IMR-90 (cell line): ENCODE measurements around the gene GPAM. TPM values are rescaled to one million over a fixed set of nuclear protein-coding genes. Genes with fewer than 3 reads are reported as not detected.

ENCODE experiments used
- ATAC-seq: fragments of 200-7000 bp; cut with Tn5 transposase; 2 replicates; pipeline ENCODE4 v1.9.1; 2020; ENCODE audit warnings: low read depth, mild to moderate bottlenecking, moderate library complexity
- BruUV-seq: library from RNA; stranded (reverse); fragments of 400-500 nt; replicated peaks from 2 replicates; lab custom pipeline; 2021; lab: Mats Ljungman, UMichigan
- CTCF ChIA-PET: fragments of 300-600 bp; formaldehyde crosslinking; extraction: SDS; loops from one replicate; lab custom pipeline; 2021; ENCODE audit warnings: antibody characterized with exemption; lab: Yijun Ruan, JAX
- POLR2A ChIA-PET: fragments of 300-600 bp; sonication (Branson Sonifier 250); formaldehyde crosslinking; loops from one replicate; lab custom pipeline; 2022; ENCODE audit warnings: antibody characterized with exemption; ENCODE audit not compliant: unreplicated experiment; lab: Charles Lee
- DNase-seq: peaks from one replicate; pipeline ENCODE4 v3.0.0; 2013
- H2AFZ ChIP-seq: replicated peaks from 2 replicates; pipeline ENCODE3; 2013; ENCODE audit warnings: low read length, mild to moderate bottlenecking; ENCODE audit not compliant: poor library complexity
- H2AK5ac ChIP-seq: 2 replicates; pipeline ENCODE4 v1.6.1; 2013; ENCODE audit warnings: low read depth, low read length, inconsistent platforms
- H2AK9ac ChIP-seq: replicated peaks from 2 replicates; pipeline ENCODE3; 2013; ENCODE audit warnings: mild to moderate bottlenecking, low read depth, low read length, moderate library complexity; ENCODE audit not compliant: poor library complexity
- H2BK120ac ChIP-seq: 2 replicates; pipeline ENCODE4 v1.6.1; 2013; ENCODE audit warnings: low read depth, low read length, inconsistent platforms
- H2BK15ac ChIP-seq: 3 replicates; pipeline ENCODE4 v1.6.1; 2013; ENCODE audit warnings: low read depth, low read length, inconsistent platforms
- H2BK20ac ChIP-seq: 2 replicates; pipeline ENCODE4 v1.6.1; 2013; ENCODE audit warnings: low read depth, mild to moderate bottlenecking, inconsistent platforms, low read length, moderate library complexity
- H2BK5ac ChIP-seq: 2 replicates; pipeline ENCODE4 v1.6.1; 2013; ENCODE audit warnings: mild to moderate bottlenecking, low read depth, low read length, inconsistent platforms; ENCODE audit not compliant: poor library complexity, severe bottlenecking
- H3K14ac ChIP-seq: replicated peaks from 2 replicates; pipeline ENCODE4 v1.6.1; 2013; ENCODE audit warnings: low read depth, low read length, inconsistent platforms
- H3K18ac ChIP-seq: 2 replicates; pipeline ENCODE4 v1.6.1; 2013; ENCODE audit warnings: low read depth, low read length, control low read depth
- H3K23ac ChIP-seq: 2 replicates; pipeline ENCODE4 v1.6.1; 2013; ENCODE audit warnings: low read depth, low read length, inconsistent platforms
- H3K27ac ChIP-seq: 2 replicates; pipeline ENCODE4 v1.5.1; 2013; ENCODE audit warnings: mild to moderate bottlenecking, control low read depth, low read length; ENCODE audit not compliant: insufficient read depth
- H3K27me3 ChIP-seq: 2 replicates; pipeline ENCODE4 v1.6.1; 2013; ENCODE audit warnings: low read length; ENCODE audit not compliant: control insufficient read depth, insufficient read depth
- H3K36me3 ChIP-seq: 2 replicates; pipeline ENCODE4 v1.6.1; 2013; ENCODE audit warnings: low read length, mixed read lengths; ENCODE audit not compliant: control insufficient read depth, insufficient read depth
- H3K4ac ChIP-seq: 2 replicates; pipeline ENCODE4 v1.6.1; 2013; ENCODE audit warnings: low read depth, low read length, inconsistent platforms
- H3K4me1 ChIP-seq: 2 replicates; pipeline ENCODE4 v1.6.1; 2013; ENCODE audit warnings: low read length, mixed read lengths; ENCODE audit not compliant: control insufficient read depth, insufficient read depth
- H3K4me2 ChIP-seq: 2 replicates; pipeline ENCODE4 v1.6.1; 2013; ENCODE audit warnings: low read depth, mild to moderate bottlenecking, control low read depth, low read length, moderate library complexity
- H3K4me3 ChIP-seq: 2 replicates; pipeline ENCODE4 v1.5.1; 2013; ENCODE audit warnings: low read depth, mild to moderate bottlenecking, control low read depth, low read length, moderate library complexity; ENCODE audit not compliant: insufficient read depth
- H3K56ac ChIP-seq: 2 replicates; pipeline ENCODE4 v1.6.1; 2013; ENCODE audit warnings: low read length, inconsistent platforms; ENCODE audit not compliant: insufficient read depth; ENCODE audit errors: extremely low read depth
- H3K79me1 ChIP-seq, 2 experiments: 2 replicates each; pipeline ENCODE4 v1.6.1; 2013; ENCODE audit warnings: low read length in 2 of 2, inconsistent platforms in 1 of 2, low read depth in 1 of 2
- H3K9ac ChIP-seq: 2 replicates; pipeline ENCODE4 v1.6.1; 2013; ENCODE audit warnings: low read depth, low read length, control low read depth
- H3K9me1 ChIP-seq: 2 replicates; pipeline ENCODE4 v1.6.1; 2013; ENCODE audit warnings: low read length, inconsistent platforms; ENCODE audit not compliant: insufficient read depth
- H3K9me3 ChIP-seq: 2 replicates; pipeline ENCODE4 v1.6.1; 2013; ENCODE audit warnings: low read length; ENCODE audit not compliant: control insufficient read depth, insufficient read depth
- H4K20me1 ChIP-seq: 2 replicates; pipeline ENCODE4 v1.6.1; 2013; ENCODE audit warnings: low read length, inconsistent platforms; ENCODE audit not compliant: insufficient read depth
- H4K5ac ChIP-seq: 2 replicates; pipeline ENCODE4 v1.6.1; 2013; ENCODE audit warnings: mild to moderate bottlenecking, low read depth, low read length, control low read depth
- H4K8ac ChIP-seq, 2 experiments: 2 replicates each; pipeline ENCODE4 v1.6.1; 2013; ENCODE audit warnings: low read depth in 2 of 2, low read length in 2 of 2, control low read depth in 1 of 2, inconsistent platforms in 1 of 2
- H4K91ac ChIP-seq: 2 replicates; pipeline ENCODE4 v1.6.1; 2013; ENCODE audit warnings: low read depth, low read length, inconsistent platforms; ENCODE audit not compliant: insufficient read depth
- BHLHE40 ChIP-seq: fragments of 150-350 bp; IDR thresholded peaks from 2 replicates; pipeline ENCODE4 v1.6.1; 2016; ENCODE audit warnings: mild to moderate bottlenecking, low read depth, low read length
- CEBPB ChIP-seq: IDR thresholded peaks from 2 replicates; pipeline ENCODE4 v1.6.1; 2012; ENCODE audit warnings: low read depth, low read length, improper control_type of control experiment
- CHD1 ChIP-seq: IDR thresholded peaks from 2 replicates; pipeline ENCODE4 v1.6.1; 2012; ENCODE audit warnings: low read depth, low read length, improper control_type of control experiment
- MAFK ChIP-seq: IDR thresholded peaks from 2 replicates; pipeline ENCODE4 v1.6.1; 2012; ENCODE audit warnings: low read depth, low read length, improper control_type of control experiment
- MAZ ChIP-seq: IDR thresholded peaks from 2 replicates; pipeline ENCODE4 v1.6.1; 2012; ENCODE audit warnings: low read depth, mild to moderate bottlenecking, low read length, improper control_type of control experiment, moderate library complexity, borderline replicate concordance
- NFE2L2 ChIP-seq: fragments of 150-350 bp; IDR thresholded peaks from 2 replicates; pipeline ENCODE4 v1.6.1; 2016; ENCODE audit warnings: low read depth, mild to moderate bottlenecking, low read length
- POLR2A ChIP-seq: IDR thresholded peaks from 2 replicates; pipeline ENCODE4 v1.6.1; 2012; ENCODE audit warnings: mild to moderate bottlenecking, low read depth, low read length
- RAD21 ChIP-seq: IDR thresholded peaks from 2 replicates; pipeline ENCODE4 v1.6.1; 2012; ENCODE audit warnings: low read length, improper control_type of control experiment
- RCOR1 ChIP-seq: IDR thresholded peaks from 2 replicates; pipeline ENCODE4 v1.6.1; 2012; ENCODE audit warnings: mild to moderate bottlenecking, low read length, improper control_type of control experiment; ENCODE audit not compliant: insufficient replicate concordance
- RFX5 ChIP-seq: IDR thresholded peaks from 2 replicates; pipeline ENCODE4 v1.8.0; 2012; ENCODE audit warnings: low read depth, mild to moderate bottlenecking, low read length, moderate library complexity
- WGBS, 2 experiments: methylation state at CpG; one replicate each; pipeline versions ENCODE4 v1.1.5 to v1.1.7; 2013; ENCODE audit warnings: missing lambda C conversion rate in 2 of 2; ENCODE audit not compliant: insufficient read length in 1 of 2; ENCODE audit errors: extremely low coverage in 2 of 2; 5-methylcytosine and 5-hydroxymethylcytosine counted together
- dilution Hi-C: fragments of 300-500 bp; cut with HindIII; formaldehyde crosslinking; loops from one replicate; pipeline ENCODE4 v1.14.3; 2018; ENCODE audit warnings: low sequenced_read_pairs; ENCODE audit not compliant: unreplicated experiment
- in situ Hi-C: fragments of 300-500 bp; cut with MboI; formaldehyde crosslinking; loops from 3 replicates; pipeline ENCODE4 v1.14.3; 2019; ENCODE audit warnings: low sequenced_read_pairs, inconsistent platforms, mixed read lengths
- intact Hi-C: fragments of 100-400 bp; cut with micrococcal nuclease; formaldehyde crosslinking; loops from 2 replicates; pipeline ENCODE4 v1.10.0; 2022
- polyA plus RNA-seq, 3 experiments: library from polyadenylated mRNA; depleted of rRNA; stranded (reverse); fragments of >200 nt; gene quantifications; 2 replicates each; pipeline ENCODE4 v1.2.3, GENCODE V29; 2012; ENCODE audit warnings: low replicate concordance in 1 of 3
- total RNA-seq: library from RNA; depleted of rRNA; stranded (reverse); fragments of >200 nt; gene quantifications from 2 replicates; pipeline ENCODE4 v1.2.3, GENCODE V29; 2012
- TF ChIP-seq, protein P1 (sequence below): conservative IDR thresholded peaks from 2 replicates; pipeline ENCODE4 v1.5.1; 2012; ENCODE audit warnings: mild to moderate bottlenecking, low read depth, low read length, improper control_type of control experiment
- TF ChIP-seq, protein P2 (sequence below): fragments of 150-350 bp; IDR thresholded peaks from 2 replicates; pipeline ENCODE4 v1.6.1; 2016; ENCODE audit warnings: low read depth, mild to moderate bottlenecking, low read length, moderate library complexity, borderline replicate concordance

GPAM gene
- total and polyA plus RNA-seq, 2 of the 4 experiments (the other 2 are of a cell fraction): 3.5 to 11.5 TPM

- H3K4me1 ChIP-seq: no peaks in the 10 kb centered on the region
- peaks cover 2% of the 10 kb centered on the region; the same call in 1 of the 2 replicates for H3K9me3 ChIP-seq
- intact Hi-C loops: no loop called here
- H2BK20ac ChIP-seq: no peak overlapping the region
- no peak overlapping the region for H3K14ac ChIP-seq
- H3K4me3 ChIP-seq: no peak overlapping the region
- BruUV-seq: no TSS peak
- 0% methylated on average over 1 of the region's 6 CpGs; no CpG with 5 or more reads in 1 of the 2 experiments for WGBS, 2 experiments
- H4K20me1 ChIP-seq: no peaks in the 10 kb centered on the region
- no peak overlapping the region for H3K56ac ChIP-seq
- no peak overlapping the region for H4K8ac ChIP-seq
- no peak overlapping the region for H2AFZ ChIP-seq
- no peak overlapping the region for H3K9ac ChIP-seq
- no peak overlapping the region for H3K18ac ChIP-seq
- no peak overlapping the region for H3K4me2 ChIP-seq
- no peak overlapping the region for H4K5ac ChIP-seq
- ChIA-PET CTCF (no interaction called here), POLR2A (no interaction called here)
- TF ChIP-seq MAZ: no peak
- TF ChIP-seq, protein P1, sequence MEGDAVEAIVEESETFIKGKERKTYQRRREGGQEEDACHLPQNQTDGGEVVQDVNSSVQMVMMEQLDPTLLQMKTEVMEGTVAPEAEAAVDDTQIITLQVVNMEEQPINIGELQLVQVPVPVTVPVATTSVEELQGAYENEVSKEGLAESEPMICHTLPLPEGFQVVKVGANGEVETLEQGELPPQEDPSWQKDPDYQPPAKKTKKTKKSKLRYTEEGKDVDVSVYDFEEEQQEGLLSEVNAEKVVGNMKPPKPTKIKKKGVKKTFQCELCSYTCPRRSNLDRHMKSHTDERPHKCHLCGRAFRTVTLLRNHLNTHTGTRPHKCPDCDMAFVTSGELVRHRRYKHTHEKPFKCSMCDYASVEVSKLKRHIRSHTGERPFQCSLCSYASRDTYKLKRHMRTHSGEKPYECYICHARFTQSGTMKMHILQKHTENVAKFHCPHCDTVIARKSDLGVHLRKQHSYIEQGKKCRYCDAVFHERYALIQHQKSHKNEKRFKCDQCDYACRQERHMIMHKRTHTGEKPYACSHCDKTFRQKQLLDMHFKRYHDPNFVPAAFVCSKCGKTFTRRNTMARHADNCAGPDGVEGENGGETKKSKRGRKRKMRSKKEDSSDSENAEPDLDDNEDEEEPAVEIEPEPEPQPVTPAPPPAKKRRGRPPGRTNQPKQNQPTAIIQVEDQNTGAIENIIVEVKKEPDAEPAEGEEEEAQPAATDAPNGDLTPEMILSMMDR: no peak
- no peak for TF ChIP-seq RFX5
- TF ChIP-seq NFE2L2: no peak
- TF ChIP-seq POLR2A: no peak
- TF ChIP-seq CHD1: no peak
- TF ChIP-seq BHLHE40: no peak
- TF ChIP-seq, protein P2, sequence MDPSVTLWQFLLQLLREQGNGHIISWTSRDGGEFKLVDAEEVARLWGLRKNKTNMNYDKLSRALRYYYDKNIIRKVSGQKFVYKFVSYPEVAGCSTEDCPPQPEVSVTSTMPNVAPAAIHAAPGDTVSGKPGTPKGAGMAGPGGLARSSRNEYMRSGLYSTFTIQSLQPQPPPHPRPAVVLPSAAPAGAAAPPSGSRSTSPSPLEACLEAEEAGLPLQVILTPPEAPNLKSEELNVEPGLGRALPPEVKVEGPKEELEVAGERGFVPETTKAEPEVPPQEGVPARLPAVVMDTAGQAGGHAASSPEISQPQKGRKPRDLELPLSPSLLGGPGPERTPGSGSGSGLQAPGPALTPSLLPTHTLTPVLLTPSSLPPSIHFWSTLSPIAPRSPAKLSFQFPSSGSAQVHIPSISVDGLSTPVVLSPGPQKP: no peak
- no peak for TF ChIP-seq RAD21
- no peak for TF ChIP-seq MAFK
- no peak for TF ChIP-seq RCOR1
- TF ChIP-seq CEBPB: no peak
- H3K36me3 ChIP-seq: no peaks in the 10 kb centered on the region
- dilution Hi-C loops: no loop called here
- no peaks in the 10 kb centered on the region for H3K9me1 ChIP-seq
- no peak overlapping the region for H2AK5ac ChIP-seq
- no peak overlapping the region for H2AK9ac ChIP-seq
- DNase-seq (no peak), ATAC-seq (no peak)
- no peak overlapping the region for H2BK15ac ChIP-seq
- no peak overlapping the region for H4K91ac ChIP-seq
- in situ Hi-C loops: no loop called here
- no peaks in the 10 kb centered on the region for H3K27me3 ChIP-seq
- no peak overlapping the region for H3K4ac ChIP-seq
- H3K23ac ChIP-seq: no peak overlapping the region
- no peaks in the 10 kb centered on the region for H3K79me1 ChIP-seq
- no peak overlapping the region for H2BK5ac ChIP-seq
- no peak overlapping the region for H2BK120ac ChIP-seq
- H3K27ac ChIP-seq: no peak overlapping the region
These were observed 43.9 kb upstream of the GPAM start for GRCh38 chr10:112227331-112227987.
